Gastroesophageal sphincter (tissue), 4 donors: ENCODE data around the gene HS6ST3. TPM values are rescaled to one million over a fixed set of nuclear protein-coding genes. Genes with fewer than 3 reads are reported as not detected.

ENCODE experiments used
- ATAC-seq: fragments of 150-250 bp; one replicate; pipeline ENCODE4 v1.9.1; 2016; ENCODE audit warnings: mild to moderate bottlenecking, moderate library complexity
- H3K27ac ChIP-seq, 4 donors: fragments of 200-600 bp; sonication (generic) in 3 of 4; 1 replicate in 3 of 4; 2 replicates in 1 of 4; pipeline ENCODE4 v1.5.1; 2016 to 2019
- H3K27me3 ChIP-seq: fragments of 200-600 bp; sonication (generic); one replicate; pipeline ENCODE4 v1.5.1; 2019
- H3K36me3 ChIP-seq, 2 donors: fragments of 200-600 bp; sonication (generic); one replicate each; pipeline ENCODE4 v1.5.1; 2019; ENCODE audit warnings: control low read depth in 1 of 2
- H3K4me1 ChIP-seq, 3 donors: fragments of 200-600 bp; sonication (generic); 1 replicate in 2 of 3; 2 replicates in 1 of 3; pipeline ENCODE4 v1.5.1; 2016 to 2019; ENCODE audit warnings: control low read depth in 2 of 3
- H3K4me3 ChIP-seq, 2 donors: fragments of 200-600 bp; sonication (generic); one replicate each; pipeline ENCODE4 v1.5.1; 2019; ENCODE audit warnings: mild to moderate bottlenecking in 1 of 2, moderate library complexity in 1 of 2
- H3K9me3 ChIP-seq, 3 donors: fragments of 200-600 bp; sonication (generic); one replicate each; pipeline ENCODE4 v1.5.1; 2017 to 2019; ENCODE audit warnings: control low read depth in 2 of 3
- CTCF ChIP-seq, 4 experiments: fragments of 200-600 bp in 2 of 4; fragments of 450-650 bp in 2 of 4; sonication (generic) in 1 of 4; IDR thresholded peaks; one replicate each; pipeline ENCODE4 v1.5.1; 2017 to 2019; ENCODE audit warnings: antibody characterized with exemption in 4 of 4, mild to moderate bottlenecking in 2 of 4, moderate library complexity in 2 of 4
- EP300 ChIP-seq: sonication (generic); formaldehyde crosslinking; IDR thresholded peaks from one replicate; pipeline ENCODE4 v1.6.1; 2017; ENCODE audit warnings: antibody characterized with exemption, mild to moderate bottlenecking
- POLR2A ChIP-seq, 2 donors: fragments of 450-650 bp; IDR thresholded peaks; one replicate each; pipeline ENCODE4 v1.6.1; 2017; ENCODE audit warnings: antibody characterized with exemption in 2 of 2, mild to moderate bottlenecking in 2 of 2, moderate library complexity in 1 of 2
- POLR2AphosphoS5 ChIP-seq: sonication (generic); formaldehyde crosslinking; IDR thresholded peaks from one replicate; pipeline ENCODE4 v1.6.1; 2017; ENCODE audit warnings: antibody characterized with exemption
- WGBS, 2 donors: methylation state at CpG; one replicate each; pipeline ENCODE4 v1.1.5; 2018; ENCODE audit warnings: low coverage in 1 of 2; 5-methylcytosine and 5-hydroxymethylcytosine counted together
- total RNA-seq, 4 donors: library from RNA; depleted of rRNA; stranded (reverse); fragments of >200 nt; gene quantifications; one replicate each; pipeline ENCODE4 v1.1.0, GENCODE V29; 2016

HS6ST3 gene
- total RNA-seq, 4 donors from 2014 or later, result 3.4 to 13.2 (median 5.2) TPM

- TF ChIP-seq POLR2A (IDR thresholded peaks at IDR 0.05), result no peak
- TF ChIP-seq EP300, result no peak
- no peak for TF ChIP-seq POLR2AphosphoS5
- no peak for TF ChIP-seq CTCF (IDR thresholded peaks at IDR 0.05)
- Histone ChIP-seq H3K36me3 (no peaks in the 10 kb centered on the region), H3K9me3 (peaks cover 0 to 5% (median 0%) of the 10 kb centered on the region in 3 donors), H3K4me1 (no peaks in the 10 kb centered on the region), H3K27me3 (no peaks in the 10 kb centered on the region), H3K4me3 (no peak overlapping the region), H3K27ac (no peak overlapping the region)
- no peak for ATAC-seq
- 79 to 85% methylated on average over 3 of the region's 5 CpGs for WGBS, 2 donors
Measured at GRCh38 chr13:96730676-96731075, 640.8 kb downstream of the HS6ST3 start.

GRCh38 chr13:96734499-96734898 is 644.6 kb downstream of the HS6ST3 start:
- WGBS, 2 donors, result 87 to 91% methylated on average over 4 of the region's 4 CpGs
- H3K36me3 ChIP-seq, result no peaks in the 10 kb centered on the region
- ATAC-seq, result no peak

GRCh38 chr13:96741779-96742178 is 651.9 kb downstream of the HS6ST3 start:
- Histone ChIP-seq H3K4me1 (no peaks in the 10 kb centered on the region), H3K27ac (no peak overlapping the region), H3K9me3 (no peaks in the 10 kb centered on the region), H3K4me3 (no peak overlapping the region), H3K27me3 (no peaks in the 10 kb centered on the region), H3K36me3 (no peaks in the 10 kb centered on the region)
- 41 to 72% methylated on average over 3 of the region's 3 CpGs for WGBS, 2 donors
- TF ChIP-seq CTCF (IDR thresholded peaks at IDR 0.05) (no peak), EP300 (no peak), POLR2A (IDR thresholded peaks at IDR 0.05) (no peak), POLR2AphosphoS5 (no peak)
- ATAC-seq, result no peak

More at GRCh38 chr13:96734499-96734898, 644.6 kb downstream of the HS6ST3 start:
- no peaks in the 10 kb centered on the region for H3K9me3 ChIP-seq
- no peaks in the 10 kb centered on the region for H3K4me1 ChIP-seq
- no peaks in the 10 kb centered on the region for H3K27me3 ChIP-seq
- no peak overlapping the region for H3K4me3 ChIP-seq
- no peak overlapping the region for H3K27ac ChIP-seq
- TF ChIP-seq EP300 (no peak), POLR2AphosphoS5 (no peak), POLR2A (IDR thresholded peaks at IDR 0.05) (no peak)

- no peaks in the 10 kb centered on the region for H3K4me1 ChIP-seq
- H3K27ac ChIP-seq, result no peak overlapping the region
- no peak for ATAC-seq
- TF ChIP-seq POLR2AphosphoS5, result no peak
- no peak for TF ChIP-seq POLR2A (IDR thresholded peaks at IDR 0.05)
- TF ChIP-seq CTCF (IDR thresholded peaks at IDR 0.05), result no peak
- no peak for TF ChIP-seq EP300
- no peak overlapping the region for H3K4me3 ChIP-seq
- H3K9me3 ChIP-seq, result no peaks in the 10 kb centered on the region
- WGBS, 2 donors, result 53 to 76% methylated on average over 3 of the region's 3 CpGs
- H3K27me3 ChIP-seq, result no peaks in the 10 kb centered on the region
- H3K36me3 ChIP-seq, result no peaks in the 10 kb centered on the region
Measured at GRCh38 chr13:96743296-96744089, 653.6 kb downstream of the HS6ST3 start.

GRCh38 chr13:96744367-96745331 is 654.7 kb downstream of the HS6ST3 start:
- H3K4me1 ChIP-seq, result no peaks in the 10 kb centered on the region
- H3K36me3 ChIP-seq, result no peaks in the 10 kb centered on the region
- no peak overlapping the region for H3K27ac ChIP-seq
- no peaks in the 10 kb centered on the region for H3K27me3 ChIP-seq
- WGBS, 2 donors, result 44 to 77% methylated on average over 3 to 5 of the region's 5 CpGs
- no peak overlapping the region for H3K4me3 ChIP-seq
- no peaks in the 10 kb centered on the region for H3K9me3 ChIP-seq
- no peak for ATAC-seq
- no peak for TF ChIP-seq POLR2AphosphoS5
